GM23338 (cell line): ENCODE results near the gene GRIK5.

Experiments used
- CTCF ChIP-seq, 2 experiments: fragments of 200-600 bp in 1 of 2; sonication (generic) in 1 of 2; conservative IDR thresholded peaks; 2 replicates each; pipeline versions ENCODE4 v1.5.1 to v1.6.1; 2016 to 2017; ENCODE audit warnings: antibody characterized with exemption in 2 of 2, low read depth in 2 of 2, mild to moderate bottlenecking in 2 of 2, moderate library complexity in 1 of 2
- EZH2 ChIP-seq: fragments of 200-600 bp; sonication (generic); IDR thresholded peaks from one replicate; pipeline ENCODE4 v1.8.0; 2017; ENCODE audit warnings: antibody characterized with exemption, mild to moderate bottlenecking, low read depth; ENCODE audit not compliant: unreplicated experiment
- JUNB ChIP-seq: IDR thresholded peaks from one replicate; pipeline ENCODE4 v1.6.1; 2016; ENCODE audit warnings: antibody characterized with exemption; ENCODE audit not compliant: unreplicated experiment
- ZNF462 ChIP-seq: fragments of 250-450 bp; sonication (Bioruptor Pico); IDR thresholded peaks from 2 replicates; pipeline ENCODE4 v1.5.0; 2020; ENCODE audit warnings: mild to moderate bottlenecking, moderate library complexity

DNA sequence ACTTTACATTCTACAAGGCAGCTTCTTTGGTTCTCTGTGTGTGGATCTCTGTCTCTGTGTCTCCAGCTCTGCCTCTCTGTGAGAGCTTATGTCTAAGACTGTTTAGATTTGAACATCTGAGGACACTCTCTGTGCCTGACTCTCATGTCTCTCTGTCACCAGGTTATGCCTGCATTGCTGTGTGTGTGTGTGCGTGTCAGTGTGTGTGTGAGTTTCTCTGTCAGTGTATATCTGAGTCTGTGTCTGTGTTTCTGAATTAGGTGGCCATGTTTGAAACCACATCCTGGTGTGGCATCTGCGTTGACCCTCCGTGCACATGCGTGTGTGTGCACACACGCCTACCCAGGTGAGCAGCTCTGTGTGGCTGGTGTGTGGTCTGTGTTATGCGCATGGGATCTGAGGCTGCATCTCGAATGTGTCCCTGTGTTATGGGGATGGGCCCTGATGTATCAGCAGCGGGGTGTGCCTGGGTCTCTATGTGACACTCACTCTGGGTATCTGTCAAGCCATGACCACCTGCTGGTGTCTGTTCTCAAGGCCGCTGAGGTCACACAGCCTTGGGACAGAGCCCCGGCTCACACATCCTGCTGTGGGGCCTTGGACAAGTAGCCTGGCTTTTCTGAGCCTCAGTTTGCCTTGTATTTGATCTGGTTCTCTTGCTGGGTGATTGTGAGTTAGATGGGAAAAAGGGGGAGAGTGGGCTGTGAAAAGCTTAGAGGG lies 82.7 kb downstream of the GRIK5 start:
- TF ChIP-seq CTCF (conservative IDR thresholded peaks at IDR 0.05; ENCODE audit: low read depth in 2 of 2) (no peak), EZH2 (no peak), JUNB (no peak), ZNF462 (no peak)
